GM11168 (cell line): Measurements from ENCODE around the gene RRBP1.

Experiments used
- in situ Hi-C: fragments of 300-500 bp; cut with MboI; formaldehyde crosslinking; loops from one replicate; pipeline ENCODE4 v1.12.0; 2022; ENCODE audit warnings: low sequenced_read_pairs; ENCODE audit not compliant: unreplicated experiment

RRBP1 gene

GRCh38 chr20:17685168-17685567 lies 3.1 kb upstream of the RRBP1 start:
- in situ Hi-C loops, result no loop called here

- in situ Hi-C loops, result no loop called here
These were observed 2.2 kb upstream of the RRBP1 start for GRCh38 chr20:17684077-17684888.

DNA sequence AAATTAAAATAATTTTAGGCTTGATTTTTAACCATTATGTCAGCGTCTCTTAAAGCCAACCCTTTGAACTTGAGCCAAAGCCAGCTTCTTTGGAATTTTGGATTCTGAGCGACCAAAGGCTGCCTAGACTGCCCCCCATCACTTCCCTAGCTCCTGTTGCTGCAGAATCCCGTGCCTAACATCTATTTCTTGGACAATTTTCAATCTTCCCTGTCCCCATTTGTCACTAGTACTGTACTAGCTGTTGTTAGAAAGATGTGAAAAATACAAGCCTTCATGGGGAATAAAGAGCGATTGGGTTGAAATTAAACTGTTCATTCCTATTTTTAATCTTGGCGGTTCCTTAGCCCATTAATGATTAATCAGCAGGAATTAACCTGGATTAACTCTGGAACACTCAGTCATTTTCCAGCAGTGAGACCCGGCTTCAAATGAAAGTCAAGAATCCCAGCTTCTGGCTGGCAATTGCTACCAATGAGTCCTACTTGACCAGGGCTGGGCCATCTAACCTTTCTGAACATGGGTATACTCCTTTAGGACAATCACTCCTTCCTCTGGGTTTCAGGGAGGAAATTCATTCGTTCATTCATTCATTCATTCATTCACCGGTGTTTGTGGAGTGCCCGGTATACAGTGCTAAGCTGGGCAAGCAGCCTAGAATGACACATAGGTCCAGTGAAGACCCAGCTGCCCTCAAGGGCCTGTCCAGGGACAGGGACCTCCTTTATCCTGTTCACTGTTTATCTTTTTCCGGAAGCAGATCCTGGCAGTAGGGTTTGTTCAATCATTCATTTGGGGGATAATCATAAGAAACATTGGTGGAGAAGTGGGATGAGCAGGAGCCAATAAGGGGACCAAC lies 1.4 kb upstream of the RRBP1 start:
- in situ Hi-C loops, result no loop called here

- in situ Hi-C loops, result no loop called here
These were observed 802 bp upstream of the RRBP1 start for GRCh38 chr20:17682889-17683198.

DNA sequence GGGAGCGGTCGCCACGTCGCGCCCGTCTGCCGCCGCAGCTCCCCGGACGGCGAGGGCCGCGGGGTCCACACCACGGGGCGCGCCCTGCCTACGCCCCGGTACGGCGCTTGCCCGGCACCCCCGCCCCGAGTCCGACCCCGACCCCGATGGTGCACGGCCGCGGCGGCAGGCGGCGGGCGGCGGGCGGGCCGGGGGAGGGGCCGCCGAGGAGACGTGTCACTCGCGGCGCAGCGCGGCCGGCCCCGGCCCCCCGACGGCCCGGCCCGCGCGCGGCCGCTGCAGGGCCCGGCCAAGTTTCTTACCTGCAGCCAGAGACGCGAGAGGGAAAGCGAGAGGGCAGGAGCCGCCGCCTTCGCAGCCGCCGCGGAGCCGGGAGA lies 328 bp downstream of the RRBP1 start:
- in situ Hi-C loops, result no loop called here

DNA sequence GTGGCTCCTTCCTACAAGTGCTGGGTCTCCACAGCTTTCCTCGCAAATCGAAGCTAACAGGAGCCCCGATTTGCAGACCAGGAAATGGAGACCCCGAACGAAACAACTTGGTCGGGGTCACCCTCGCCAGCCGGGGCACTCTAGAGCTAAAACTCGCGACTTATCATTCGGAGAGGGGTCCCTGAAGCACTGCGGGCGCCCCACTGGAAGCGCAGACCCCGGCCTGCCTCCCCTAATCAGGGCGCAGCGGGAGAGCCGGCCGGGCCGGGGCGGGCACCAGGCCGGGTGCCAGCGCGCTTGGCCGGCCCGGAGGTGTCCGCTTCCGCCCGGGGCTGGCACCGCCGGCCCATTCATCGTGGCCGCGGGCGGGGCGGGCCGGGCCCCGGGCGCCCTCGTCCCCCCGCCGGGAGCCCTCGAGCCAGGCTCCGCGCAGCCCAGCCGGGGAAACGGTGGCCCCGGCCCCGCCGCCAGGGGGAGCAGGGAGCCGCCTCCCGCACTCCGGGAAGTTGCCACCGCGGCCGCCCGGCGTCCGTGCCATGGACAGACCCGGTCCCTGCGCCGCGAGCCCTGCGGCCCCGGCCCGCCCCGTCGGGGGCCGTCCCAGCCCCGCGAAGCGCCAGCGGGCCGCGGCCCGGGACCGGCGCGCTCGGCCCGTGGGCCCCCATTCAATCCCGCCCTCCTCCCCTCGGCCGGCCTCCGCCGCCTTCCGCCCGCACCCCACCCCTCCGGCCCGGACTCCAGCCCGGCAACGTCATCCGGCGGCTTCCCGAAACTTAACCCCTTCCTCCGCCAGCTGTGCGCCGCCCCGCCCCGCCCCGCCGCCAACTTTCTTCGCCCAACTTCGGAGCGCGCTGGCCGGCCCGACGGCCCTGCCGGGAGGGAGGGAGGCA lies 961 bp downstream of the RRBP1 start:
- in situ Hi-C loops, result no loop called here

DNA sequence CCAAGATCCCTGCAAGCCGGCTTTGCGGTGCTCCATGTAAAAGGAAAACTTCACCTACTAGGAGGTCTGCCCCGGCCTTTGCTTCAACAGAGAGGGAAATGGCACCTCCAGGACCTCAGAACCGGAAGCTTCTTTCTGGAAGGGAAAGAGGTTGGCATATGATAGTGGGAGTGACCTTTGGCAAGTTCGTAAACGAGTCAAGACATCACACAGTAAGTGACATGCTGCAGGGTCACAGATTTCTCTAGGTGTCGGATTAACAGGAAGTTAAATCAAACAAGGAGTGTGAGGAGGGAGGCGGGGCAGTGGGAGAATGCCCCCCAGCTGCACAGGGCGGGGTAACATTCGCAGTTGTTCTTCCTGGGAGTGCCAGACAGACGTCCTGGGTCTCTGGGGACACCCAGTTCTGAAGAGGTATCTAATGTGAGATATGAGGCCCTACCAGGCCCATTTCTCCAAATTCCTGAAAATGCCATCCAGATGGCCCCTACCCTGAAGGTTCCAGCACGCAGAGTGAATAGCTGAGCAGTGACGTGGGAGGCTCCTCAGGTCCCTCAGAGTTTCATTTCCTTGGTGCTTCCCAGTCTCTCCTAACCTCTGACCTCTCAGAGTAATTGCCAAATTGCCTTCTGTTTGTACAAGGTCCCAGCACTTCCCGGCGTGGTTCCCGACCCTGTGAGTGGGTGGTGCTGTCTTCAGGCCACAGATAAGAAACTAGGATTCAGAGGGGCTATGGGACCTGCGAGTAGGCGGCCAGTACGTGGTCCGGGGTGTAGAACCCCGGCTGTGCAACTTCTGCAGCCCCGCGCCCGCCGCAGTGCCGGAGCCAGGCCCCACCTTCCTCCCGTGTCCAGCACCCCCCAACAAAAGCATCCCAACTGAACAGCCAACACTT lies 1.9 kb downstream of the RRBP1 start:
- in situ Hi-C loops, result loop anchor here (10.0 kb wide), 1 partner anchor 215 kb away; no protein-coding TSS in a partner anchor

DNA sequence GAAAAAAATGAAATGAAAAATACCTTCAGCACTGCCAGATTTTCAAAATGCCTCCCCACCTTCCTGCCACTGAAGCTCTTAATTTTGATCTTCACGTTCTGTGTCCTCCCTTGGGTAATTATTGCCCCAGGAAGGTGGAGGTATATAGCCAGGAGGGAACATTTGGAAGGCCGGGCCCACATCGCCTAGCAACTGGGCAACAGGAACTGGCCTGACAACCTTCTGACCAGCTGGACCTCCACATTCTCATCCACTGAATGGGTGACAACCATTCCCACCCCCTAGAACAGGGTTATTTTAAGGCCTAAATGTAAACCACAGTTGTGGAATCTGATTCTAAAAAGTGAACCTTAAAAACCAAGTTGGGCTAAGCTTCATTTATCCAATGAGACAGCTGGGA lies 3.2 kb downstream of the RRBP1 start:
- in situ Hi-C loops, result loop anchor here (10.0 kb wide), 1 partner anchor 216 kb away; no protein-coding TSS in a partner anchor

DNA sequence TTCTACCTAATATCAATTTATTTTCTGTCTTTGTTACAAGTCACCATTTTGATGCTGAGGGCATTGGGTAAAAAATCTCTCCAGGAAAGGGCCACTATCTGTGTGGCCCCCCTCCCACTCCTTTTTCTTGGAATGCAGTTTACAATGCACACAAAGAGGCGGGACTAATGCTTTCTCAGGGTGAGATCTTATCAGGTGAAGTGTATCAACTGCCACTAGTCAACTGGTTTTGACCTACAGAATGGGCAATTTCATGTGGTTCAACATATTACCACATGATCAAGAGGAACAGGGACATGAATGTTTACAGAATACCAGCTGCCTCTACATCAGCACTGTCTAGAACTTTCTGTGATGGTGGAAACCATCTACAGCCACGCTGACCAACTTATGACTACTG lies 3.7 kb downstream of the RRBP1 start:
- in situ Hi-C loops, result loop anchor here (10.0 kb wide), 1 partner anchor 217 kb away; no protein-coding TSS in a partner anchor

DNA sequence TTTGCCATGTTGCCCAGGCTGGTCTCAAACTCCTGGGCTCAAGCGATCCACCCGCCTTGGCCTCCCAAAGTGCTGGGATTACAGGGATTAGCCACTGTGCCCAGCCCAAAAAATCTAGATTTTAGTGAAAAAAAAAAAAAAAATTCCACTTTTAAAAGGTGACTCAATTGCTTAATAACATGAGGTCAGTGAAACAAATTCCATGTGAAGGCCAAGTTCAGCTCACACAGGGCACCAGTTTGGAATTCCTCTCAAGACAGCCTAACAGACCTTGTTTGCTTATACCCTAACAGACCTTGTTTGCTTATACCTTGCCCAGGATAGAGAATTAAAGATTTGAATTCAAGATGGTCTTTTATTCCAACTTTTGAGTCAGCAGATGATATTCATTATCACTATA lies 5.1 kb downstream of the RRBP1 start:
- in situ Hi-C loops, result loop anchor here (10.0 kb wide), 1 partner anchor 218 kb away; no protein-coding TSS in a partner anchor

- in situ Hi-C loops, result loop anchor here (10.0 kb wide), 1 partner anchor 218 kb away; no protein-coding TSS in a partner anchor
These were observed 5.7 kb downstream of the RRBP1 start for GRCh38 chr20:17676378-17676759.

DNA sequence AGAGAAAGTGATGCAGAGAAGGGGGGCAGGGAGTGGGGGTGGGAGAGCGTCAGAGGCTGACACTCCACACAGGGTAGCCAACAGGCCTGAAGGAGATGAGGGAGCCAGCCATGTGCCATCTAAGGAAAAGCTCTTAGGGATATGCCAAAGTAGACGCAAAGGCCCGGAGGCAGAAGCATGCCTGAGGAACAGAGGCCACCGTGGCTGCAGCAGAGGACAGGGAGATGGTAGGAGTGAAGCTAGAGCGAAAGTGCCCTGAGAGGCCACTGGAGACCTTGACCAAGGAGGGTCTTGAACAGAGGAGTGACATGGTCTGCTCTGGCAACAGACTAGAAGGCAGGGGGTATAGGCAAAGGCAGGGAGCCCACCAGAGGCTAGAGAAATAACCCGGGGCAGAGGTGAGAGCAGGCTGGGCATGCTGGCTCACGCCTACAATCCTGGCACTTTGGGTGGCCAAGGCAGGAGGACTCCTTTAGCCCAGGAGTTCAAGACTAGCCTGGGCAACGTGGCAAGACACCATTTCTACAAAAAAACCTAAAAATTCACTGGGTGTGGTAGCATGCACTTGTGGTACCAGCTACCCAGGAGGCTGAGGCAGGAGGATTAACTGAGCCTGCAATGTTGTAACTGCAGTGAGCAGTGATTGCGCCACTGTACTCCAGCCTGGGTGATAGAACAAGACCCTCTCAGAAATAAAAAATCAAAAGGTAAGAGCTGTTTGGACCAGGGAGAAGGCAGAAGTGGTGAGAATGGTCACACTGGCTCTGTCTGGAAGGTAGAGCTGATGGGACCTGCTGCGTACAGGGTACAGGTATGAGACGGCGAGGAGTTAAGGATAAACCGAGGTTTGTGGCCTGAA lies 6.3 kb downstream of the RRBP1 start:
- in situ Hi-C loops, result loop anchor here (10.0 kb wide), 1 partner anchor 219 kb away; no protein-coding TSS in a partner anchor

GRCh38 chr20:17674722-17675518 lies 7.1 kb downstream of the RRBP1 start:
- in situ Hi-C loops, result loop anchor here (10.0 kb wide), 1 partner anchor 220 kb away; no protein-coding TSS in a partner anchor

GRCh38 chr20:17673084-17673483 lies 9.0 kb downstream of the RRBP1 start:
- in situ Hi-C loops, result loop anchor here (10.0 kb wide), 1 partner anchor 222 kb away; no protein-coding TSS in a partner anchor

GRCh38 chr20:17671565-17671964 lies 10.5 kb downstream of the RRBP1 start:
- in situ Hi-C loops, result loop anchor here (10.0 kb wide), 1 partner anchor 223 kb away; no protein-coding TSS in a partner anchor

DNA sequence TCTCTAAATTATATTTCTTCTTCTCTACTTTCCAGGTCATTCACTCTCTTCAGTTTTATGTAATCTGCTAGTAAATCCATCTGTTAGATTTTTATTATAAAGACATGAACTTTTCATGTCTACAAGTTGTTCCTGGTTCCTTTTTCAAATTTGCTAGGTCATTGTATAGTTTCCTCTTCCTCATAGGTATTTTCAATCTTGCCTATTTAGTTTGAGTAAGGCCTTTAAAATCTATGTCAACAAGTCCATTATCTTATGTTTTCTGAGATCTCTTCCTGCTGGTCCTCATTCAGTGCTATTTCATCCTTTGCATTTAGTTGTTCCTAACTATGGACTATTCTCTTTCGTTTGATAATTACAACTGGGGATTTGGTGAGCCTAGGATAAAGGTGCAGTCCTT lies 11.0 kb downstream of the RRBP1 start:
- in situ Hi-C loops, result loop anchor here (10.0 kb wide), 1 partner anchor 224 kb away; no protein-coding TSS in a partner anchor

DNA sequence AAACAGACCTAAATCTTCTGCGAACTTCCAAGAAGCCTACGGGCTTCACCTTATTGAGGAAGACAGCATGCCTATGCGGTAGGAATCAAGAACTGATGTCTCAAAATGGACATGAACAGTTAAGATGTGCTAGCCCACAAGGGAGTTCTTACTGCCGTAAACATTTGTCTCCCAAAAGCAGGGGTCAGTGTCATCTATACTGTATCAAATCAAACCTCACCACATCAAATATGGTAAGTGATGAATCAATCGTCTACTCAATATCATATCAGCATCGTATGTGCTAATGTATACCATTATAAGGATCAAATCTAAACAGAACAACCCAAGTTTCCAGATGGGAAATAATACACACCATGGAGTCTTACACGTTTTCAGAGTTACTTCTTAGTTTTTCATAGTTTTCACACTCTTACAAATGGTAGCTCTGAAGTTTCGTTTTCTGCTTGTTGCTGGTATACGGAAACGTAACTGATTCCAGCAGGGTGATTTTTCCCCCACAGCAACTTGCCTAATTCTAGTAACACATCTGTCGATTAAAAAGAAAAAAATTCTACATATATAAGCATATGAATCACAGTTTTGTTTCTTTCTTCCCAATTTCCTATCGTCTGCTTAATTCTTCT lies 12.6 kb downstream of the RRBP1 start:
- in situ Hi-C loops, result no loop called here
